Pancreas (tissue), 10 donors: Measurements from ENCODE around the gene KRTAP10-6. TPM values are rescaled to one million over a fixed set of nuclear protein-coding genes. Genes with fewer than 3 reads are reported as not detected.
A peak's percentile ranks its signal among the peaks of the same experiment; 100 is the strongest.
"Not testable (repeated sequence)": the region's sequence is repeated elsewhere in the genome, so short reads cannot be mapped to it uniquely, and the experiment has no call there.

ENCODE experiments used
- ATAC-seq, 4 donors: fragments of 200-7000 bp; cut with Tn5 transposase; one replicate each; pipeline versions ENCODE4 v1.8.0 to v1.9.1; 2020; ENCODE audit warnings: mild to moderate bottlenecking in 4 of 4, moderate library complexity in 4 of 4
- DNase-seq, 6 donors: peaks; one replicate each; pipeline ENCODE4 v3.0.0-alpha.2; 2020
- FAIRE-seq: peaks from 2 replicates; lab custom pipeline; 2012; peaks lifted over from hg19 to GRCh38; lab: Jason Lieb, UNC
- H3K27ac ChIP-seq, 4 donors: fragments of 200-600 bp; sonication (generic); 1 replicate in 3 of 4; 2 replicates in 1 of 4; pipeline versions ENCODE4 v1.5.0 to v1.8.0; 2020
- H3K27me3 ChIP-seq, 4 donors: fragments of 200-600 bp; one replicate each; pipeline ENCODE4 v1.8.0; 2021
- H3K36me3 ChIP-seq, 3 donors: fragments of 200-600 bp; sonication (generic) in 1 of 3; one replicate each; pipeline versions ENCODE4 v1.5.0 to v1.8.0; 2020 to 2021
- H3K4me1 ChIP-seq, 3 donors: fragments of 200-600 bp; one replicate each; pipeline ENCODE4 v1.8.0; 2021
- H3K4me3 ChIP-seq, 4 donors: fragments of 200-600 bp; sonication (generic) in 2 of 4; one replicate each; pipeline versions ENCODE4 v1.5.0 to v1.8.0; 2020 to 2021
- H3K9me3 ChIP-seq, 4 donors: fragments of 200-600 bp; one replicate each; pipeline ENCODE4 v1.8.0; 2021
- WGBS, 2 donors: extraction: QIAGEN DNeasy Blood & Tissue Kit; methylation state at CpG; one replicate each; pipeline ENCODE4 v1.1.7; 2013; 5-methylcytosine and 5-hydroxymethylcytosine counted together
- intact Hi-C, 3 donors: fragments of 100-400 bp; cut with DNase I; formaldehyde crosslinking; loops; one replicate each; pipeline versions ENCODE4 v1.11.1 to v1.14.2; 2022
- polyA plus RNA-seq, 2 donors: library from polyadenylated mRNA; stranded (reverse); fragments of 200-250 nt; gene quantifications; one replicate each; pipeline ENCODE4 v1.2.3, GENCODE V29; 2013
- total RNA-seq, 6 donors: library from RNA; stranded (reverse); fragmentation: NEBNext Ultra II Directional in 4 of 6; extraction: Animal tissue kit (Norgen Biotek cat#: 25700) in 4 of 6; gene quantifications; one replicate each; pipeline versions ENCODE4 v1.2.1 to v1.2.4, GENCODE V29; 2021 to 2023
- TF ChIP-seq, protein P1 (sequence below), 4 donors: fragments of 200-600 bp; sonication (generic) in 3 of 4; IDR thresholded peaks; one replicate each; pipeline versions ENCODE4 v1.5.0 to v1.8.0; 2021; ENCODE audit warnings: antibody characterized with exemption in 4 of 4
- donor health status: healthy with polysubstance abuse.
- donor health status: DM: no; HTN: no; CAD: no; lungs with moderate emphysema.
- donor health status: DM: no; HTN: no; CAD: no.
- donor health status: control.
- donor health status: control.
- donor health status: Bipolar disorder and iron deficiency.
- donor health status: DM: yes; HTN: yes; CAD: no.
- donor health status: DM: no; HTN: no; CAD: no.
- donor health status: DM: no; HTN: no; CAD: no.
- donor health status: DM: yes; HTN: yes; CAD: no.

KRTAP10-6 gene
- total and polyA plus RNA-seq, 8 donors: not detected

DNA sequence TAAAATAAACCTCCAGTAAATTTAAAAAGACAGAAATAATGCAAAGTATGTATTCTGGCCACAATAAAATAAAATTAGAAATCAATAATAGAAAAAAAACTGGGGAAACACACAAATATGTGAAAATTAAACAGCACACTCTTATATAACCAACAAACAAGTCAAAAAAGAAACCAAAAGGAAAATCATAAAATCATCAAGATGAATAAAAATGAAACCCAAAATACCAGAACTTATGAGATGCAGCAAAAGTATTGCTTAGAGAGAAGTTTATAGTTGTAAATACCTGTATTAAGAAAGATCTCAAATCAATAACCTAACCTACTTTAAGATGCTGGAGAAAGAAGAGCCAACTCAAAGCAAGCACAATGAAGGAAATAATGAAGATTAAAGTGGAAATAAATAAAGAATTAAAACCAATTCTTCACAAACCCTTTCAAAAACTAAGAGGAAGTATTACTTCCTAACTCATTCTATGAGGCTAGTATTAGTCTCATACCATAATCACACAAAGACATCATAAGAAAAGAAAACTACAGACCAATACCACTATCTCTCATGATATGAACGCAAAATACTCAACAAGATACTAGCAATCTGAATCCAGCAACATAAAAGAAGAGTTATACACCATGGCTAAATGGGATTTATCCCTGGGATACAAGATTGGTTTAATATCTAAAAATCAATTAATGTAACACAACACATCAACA, 27.3 kb downstream of the KRTAP10-6 start:
- Histone ChIP-seq H3K9me3 (no peaks in the 10 kb centered on the region), H3K36me3 (no peaks in the 10 kb centered on the region), H3K4me1 (no peaks in the 10 kb centered on the region), H3K4me3 (no peak overlapping the region), H3K27me3 (no peaks in the 10 kb centered on the region), H3K27ac (no peak overlapping the region)
- intact Hi-C loops: no loop called here
- no peak for ATAC-seq
- TF ChIP-seq, protein P1, sequence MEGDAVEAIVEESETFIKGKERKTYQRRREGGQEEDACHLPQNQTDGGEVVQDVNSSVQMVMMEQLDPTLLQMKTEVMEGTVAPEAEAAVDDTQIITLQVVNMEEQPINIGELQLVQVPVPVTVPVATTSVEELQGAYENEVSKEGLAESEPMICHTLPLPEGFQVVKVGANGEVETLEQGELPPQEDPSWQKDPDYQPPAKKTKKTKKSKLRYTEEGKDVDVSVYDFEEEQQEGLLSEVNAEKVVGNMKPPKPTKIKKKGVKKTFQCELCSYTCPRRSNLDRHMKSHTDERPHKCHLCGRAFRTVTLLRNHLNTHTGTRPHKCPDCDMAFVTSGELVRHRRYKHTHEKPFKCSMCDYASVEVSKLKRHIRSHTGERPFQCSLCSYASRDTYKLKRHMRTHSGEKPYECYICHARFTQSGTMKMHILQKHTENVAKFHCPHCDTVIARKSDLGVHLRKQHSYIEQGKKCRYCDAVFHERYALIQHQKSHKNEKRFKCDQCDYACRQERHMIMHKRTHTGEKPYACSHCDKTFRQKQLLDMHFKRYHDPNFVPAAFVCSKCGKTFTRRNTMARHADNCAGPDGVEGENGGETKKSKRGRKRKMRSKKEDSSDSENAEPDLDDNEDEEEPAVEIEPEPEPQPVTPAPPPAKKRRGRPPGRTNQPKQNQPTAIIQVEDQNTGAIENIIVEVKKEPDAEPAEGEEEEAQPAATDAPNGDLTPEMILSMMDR (IDR thresholded peaks at IDR 0.05): no peak
- no peak for DNase-seq
- no peak for FAIRE-seq
- WGBS, 2 donors: 0 to 44% methylated on average over 1 of the region's 1 CpG

DNA sequence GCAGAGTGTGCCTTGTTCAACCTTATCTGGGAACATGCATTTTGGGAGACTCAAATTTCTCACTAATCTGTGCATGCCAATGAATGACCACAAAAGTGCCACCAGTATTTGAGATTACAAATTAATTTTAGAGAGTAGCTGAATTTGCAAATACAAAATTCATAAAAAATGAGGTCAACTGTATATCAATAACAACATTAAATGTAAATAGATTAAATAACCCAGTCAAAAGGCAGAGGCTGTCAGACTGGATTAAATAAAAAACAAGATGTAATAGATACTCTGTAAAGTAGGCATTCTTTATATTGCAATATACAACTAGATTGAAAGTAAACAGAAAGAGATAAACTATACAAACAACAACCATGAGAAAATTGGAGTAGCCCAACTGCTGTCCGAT, 28.2 kb downstream of the KRTAP10-6 start:
- no peaks in the 10 kb centered on the region for H3K9me3 ChIP-seq
- 43 to 57% methylated on average over 1 of the region's 1 CpG for whole genome bisulfite sequencing, 2 donors
- intact Hi-C loops: no loop called here
- H3K4me1 ChIP-seq: no peaks in the 10 kb centered on the region
- no peak overlapping the region for H3K27ac ChIP-seq
- FAIRE-seq (no peak), DNase-seq (no peak), ATAC-seq (no peak)
- TF ChIP-seq, protein P1 (IDR thresholded peaks at IDR 0.05): no peak
- no peaks in the 10 kb centered on the region for H3K36me3 ChIP-seq
- no peak overlapping the region for H3K4me3 ChIP-seq
- no peaks in the 10 kb centered on the region for H3K27me3 ChIP-seq

DNA sequence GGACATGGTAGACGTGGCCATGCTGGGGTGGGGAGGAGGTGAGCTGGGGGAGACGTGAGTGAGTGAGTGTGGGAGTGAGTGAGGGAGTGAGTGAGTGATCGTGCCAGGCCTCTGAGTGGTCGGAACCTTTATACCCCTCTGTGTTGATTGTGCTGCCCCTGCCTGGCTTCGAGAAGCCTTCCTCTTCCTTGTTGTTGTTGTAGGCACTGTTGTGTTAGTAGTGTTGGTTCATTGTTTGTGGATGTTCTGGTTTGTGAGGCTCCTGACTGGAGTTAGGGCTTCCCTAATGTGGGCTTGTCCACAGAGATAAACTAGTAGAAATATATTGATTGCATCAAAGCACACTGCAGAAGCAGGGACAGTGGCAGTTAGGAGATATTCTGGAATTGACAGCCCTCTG, 33.6 kb downstream of the KRTAP10-6 start, which contains the start of gene KRTAP10-3:
Gene KRTAP10-3, minus strand, starts transcription at position 101 of the 400 bp plus-strand sequence. Its CDS starts 80 bp downstream, at position 21.
- DNase-seq: no peak
- Histone ChIP-seq H3K36me3 (no peaks in the 10 kb centered on the region), H3K9me3 (no peaks in the 10 kb centered on the region), H3K27ac (no peak within 1 kb of the TSS), H3K27me3 (peaks cover 0 to 15% (median 0%) of the 10 kb centered on the region in 4 donors), H3K4me3 (no peak within 1 kb of the TSS), H3K4me1 (no peaks in the 10 kb centered on the region)
- intact Hi-C loops: no loop called here
- TF ChIP-seq, protein P1 (IDR thresholded peaks at IDR 0.05): no peak
- FAIRE-seq: no peak
- 53 to 59% methylated on average over 5 of the region's 5 CpGs for WGBS, 2 donors
- ATAC-seq: no peak

DNA sequence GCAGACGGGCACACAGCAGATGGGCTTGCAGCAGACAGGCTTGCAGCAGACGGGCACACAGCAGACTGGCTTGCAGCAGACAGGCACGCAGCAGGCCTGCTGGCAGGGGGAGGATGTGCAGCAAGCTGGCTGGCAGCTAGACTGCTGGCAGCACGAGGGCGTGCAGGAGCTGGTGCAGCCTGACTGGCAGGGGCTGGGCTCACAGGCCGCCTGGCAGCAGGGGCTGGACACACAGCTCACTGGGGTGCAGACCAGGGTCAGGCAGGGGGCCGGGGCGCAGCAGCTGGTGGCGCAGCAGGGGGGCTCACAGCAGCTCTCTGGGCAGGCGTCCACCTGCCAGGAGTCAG, 34.0 kb downstream of the KRTAP10-6 start:
- H3K27ac ChIP-seq, H3K4me1 ChIP-seq, H3K36me3 ChIP-seq, intact Hi-C loops, H3K4me3 ChIP-seq, ATAC-seq, FAIRE-seq, H3K9me3 ChIP-seq: not testable (repeated sequence)
- 51 to 70% methylated on average over 6 to 10 of the region's 10 CpGs for WGBS, 2 donors
- peaks cover 0 to 15% (median 0%) of the 10 kb centered on the region in 4 donors for H3K27me3 ChIP-seq
- peak in 1 of 6 donors; percentile 38 for DNase-seq

DNA sequence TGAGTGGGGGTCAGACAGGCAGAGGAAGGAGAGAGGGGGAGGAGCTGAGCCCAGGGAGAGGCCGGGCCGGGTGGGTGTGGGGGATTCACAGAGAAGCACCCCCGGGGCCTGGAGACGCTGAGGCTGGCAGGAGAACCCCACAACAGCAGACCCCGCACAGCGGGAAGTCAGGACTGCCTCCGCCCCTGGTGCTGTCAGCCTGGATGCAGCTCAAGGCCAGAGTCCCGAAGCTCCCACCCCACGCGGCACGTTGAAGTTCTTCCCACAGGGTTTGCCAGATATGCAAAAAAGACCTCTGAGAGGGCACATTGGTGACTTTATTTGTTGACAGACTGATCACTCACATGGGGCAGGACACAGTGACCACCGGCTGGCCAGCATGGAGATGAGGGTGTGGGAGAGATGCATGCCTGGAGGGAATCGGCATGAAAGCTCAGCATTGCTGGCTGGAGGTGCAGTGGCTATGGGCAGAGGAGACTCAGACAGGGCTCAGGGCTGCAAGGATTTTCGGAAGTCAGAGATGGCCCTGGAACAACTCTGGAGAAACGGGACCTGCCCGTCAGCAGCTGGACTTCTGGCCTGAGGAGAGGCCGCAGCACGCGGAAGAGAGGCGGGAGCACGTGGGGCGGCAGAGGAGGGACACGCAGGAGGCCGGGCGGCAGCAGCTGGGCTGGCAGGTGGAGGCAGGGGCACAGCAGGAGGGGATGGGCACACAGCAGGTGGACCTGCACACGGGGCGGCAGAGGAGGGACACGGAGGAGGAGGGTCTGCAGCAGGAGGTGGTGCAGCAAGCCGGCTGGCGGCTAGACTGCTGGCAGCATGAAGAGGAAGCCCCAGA, 34.6 kb downstream of the KRTAP10-6 start:
- ATAC-seq (no peak), DNase-seq (peak in 1 of 6 donors; percentile 57)

More for the DNA sequence above, 34.6 kb downstream of the KRTAP10-6 start:
- WGBS, 2 donors: 29 to 39% methylated on average over 30 of the region's 30 CpGs
- peaks cover 0 to 15% (median 0%) of the 10 kb centered on the region in 4 donors for H3K27me3 ChIP-seq
- no peak overlapping the region for H3K4me3 ChIP-seq
- intact Hi-C loops: no loop called here
- no peaks in the 10 kb centered on the region for H3K4me1 ChIP-seq
- no peak overlapping the region for H3K27ac ChIP-seq
- no peaks in the 10 kb centered on the region for H3K36me3 ChIP-seq
- FAIRE-seq: no peak
- H3K9me3 ChIP-seq: no peaks in the 10 kb centered on the region
- TF ChIP-seq, protein P1 (IDR thresholded peaks at IDR 0.05): no peak
